NT2/D1 (cell line): ENCODE data around the gene RXYLT1.

ENCODE experiments used
- YY1 ChIP-seq: IDR thresholded peaks from 2 replicates; pipeline ENCODE4 v1.6.1; 2011; ENCODE audit not compliant: insufficient read length, insufficient read depth
- ZNF274 ChIP-seq: IDR thresholded peaks from 2 replicates; pipeline ENCODE4 v1.6.1; 2011; ENCODE audit warnings: mild to moderate bottlenecking, low read depth, low read length

GRCh38 chr12:63815482-63815852, 35.8 kb downstream of the RXYLT1 start:
- no peak for TF ChIP-seq ZNF274
- no peak for TF ChIP-seq YY1
